Bronchial epithelial cell (primary cell): ENCODE measurements around the gene DIP2A. TPM values are rescaled to one million over a fixed set of nuclear protein-coding genes. Genes with fewer than 3 reads are reported as not detected.

ENCODE experiments used
- DNase-seq: peaks from one replicate; pipeline ENCODE4 v3.0.0-alpha.2; 2010; ENCODE audit warnings: low read depth
- FAIRE-seq: peaks from 2 replicates; lab custom pipeline; 2011; peaks lifted over from hg19 to GRCh38; lab: Jason Lieb, UNC
- H3K27me3 ChIP-seq: 2 replicates; pipeline ENCODE4 v1.5.1; 2011; ENCODE audit warnings: low read length; ENCODE audit not compliant: control insufficient read depth, insufficient read depth
- H3K36me3 ChIP-seq: 2 replicates; pipeline ENCODE4 v1.5.1; 2011; ENCODE audit warnings: low read length; ENCODE audit not compliant: control insufficient read depth, insufficient read depth
- H3K4me3 ChIP-seq: 2 replicates; pipeline ENCODE4 v1.5.1; 2011; ENCODE audit warnings: mild to moderate bottlenecking, low read depth, low read length, control low read depth
- CTCF ChIP-seq: IDR thresholded peaks from 2 replicates; pipeline ENCODE4 v1.5.1; 2011; ENCODE audit warnings: mild to moderate bottlenecking, moderate library complexity, low read length, control low read depth, inconsistent platforms; ENCODE audit not compliant: insufficient read depth, severe bottlenecking
- total RNA-seq: library from RNA; depleted of rRNA; stranded (reverse); fragments of >200 nt; gene quantifications from 2 replicates; pipeline ENCODE4 v1.2.1, GENCODE V29; 2014

DIP2A gene
- total RNA-seq, 1 donor from 2014 or later = 28.2 TPM

DNA sequence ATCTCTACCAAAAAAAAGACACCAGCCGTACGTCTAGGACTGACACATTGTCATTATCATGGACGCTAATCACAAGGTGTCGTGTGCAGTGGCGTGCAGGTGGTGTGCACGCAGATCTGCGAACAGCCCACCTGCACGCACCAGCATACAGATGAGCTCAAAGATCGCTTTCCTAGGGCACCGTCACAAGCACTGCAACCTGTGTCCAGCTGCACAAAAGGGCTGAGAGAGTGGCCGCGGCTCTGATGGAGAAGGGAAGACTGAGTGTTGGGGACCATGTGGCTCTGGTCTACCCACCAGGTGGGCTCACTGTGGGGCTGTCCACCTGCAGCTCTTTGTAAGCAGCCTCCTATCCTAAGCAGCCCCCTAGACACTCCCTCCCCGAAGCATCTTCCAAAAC is 95.3 kb downstream of the DIP2A start:
- TF ChIP-seq CTCF = no peak
- FAIRE-seq (no peak), DNase-seq (no peak)
- no peak overlapping the region for H3K4me3 ChIP-seq
- H3K27me3 ChIP-seq = no peaks in the 10 kb centered on the region
- H3K36me3 ChIP-seq = peaks cover 38% of the 10 kb centered on the region

- H3K4me3 ChIP-seq = no peak overlapping the region
- H3K36me3 ChIP-seq = peaks cover 41% of the 10 kb centered on the region
- no peaks in the 10 kb centered on the region for H3K27me3 ChIP-seq
- no peak for TF ChIP-seq CTCF
- DNase-seq (no peak), FAIRE-seq (no peak)
Observed at GRCh38 chr21:46554431-46555224, 95.9 kb downstream of the DIP2A start.

- FAIRE-seq (no peak), DNase-seq (no peak)
- H3K27me3 ChIP-seq = no peaks in the 10 kb centered on the region
- TF ChIP-seq CTCF = no peak
- no peak overlapping the region for H3K4me3 ChIP-seq
- H3K36me3 ChIP-seq = peaks cover 39% of the 10 kb centered on the region
Observed at GRCh38 chr21:46555225-46555617, 96.5 kb downstream of the DIP2A start.

DNA sequence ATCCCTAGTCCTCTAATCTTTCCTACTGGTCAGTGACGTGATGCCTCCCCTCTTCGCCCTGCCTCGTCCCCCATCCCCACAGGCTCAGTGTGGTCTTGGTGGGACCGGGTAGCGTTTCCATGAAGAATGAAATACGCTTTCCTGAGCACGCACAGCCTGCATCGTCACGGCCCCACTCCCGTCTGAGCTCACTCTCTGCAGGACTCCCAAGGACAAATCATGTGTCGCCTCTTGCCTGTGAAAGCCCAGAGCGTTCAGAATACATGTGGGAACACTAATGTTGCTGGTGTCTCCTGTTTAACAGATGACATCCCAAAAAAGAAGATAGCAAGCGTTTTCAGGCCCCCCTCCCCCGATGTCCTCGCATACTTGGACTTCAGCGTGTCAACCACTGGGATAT is 97.0 kb downstream of the DIP2A start:
- DNase-seq (no peak), FAIRE-seq (no peak)
- Histone ChIP-seq H3K27me3 (no peaks in the 10 kb centered on the region), H3K4me3 (no peak overlapping the region), H3K36me3 (peaks cover 36% of the 10 kb centered on the region)
- TF ChIP-seq CTCF = no peak

- FAIRE-seq (no peak), DNase-seq (no peak)
- no peak for TF ChIP-seq CTCF
- no peak overlapping the region for H3K4me3 ChIP-seq
- H3K27me3 ChIP-seq = no peaks in the 10 kb centered on the region
- peaks cover 41% of the 10 kb centered on the region for H3K36me3 ChIP-seq
Observed at GRCh38 chr21:46556802-46557201, 98.1 kb downstream of the DIP2A start.

DNA sequence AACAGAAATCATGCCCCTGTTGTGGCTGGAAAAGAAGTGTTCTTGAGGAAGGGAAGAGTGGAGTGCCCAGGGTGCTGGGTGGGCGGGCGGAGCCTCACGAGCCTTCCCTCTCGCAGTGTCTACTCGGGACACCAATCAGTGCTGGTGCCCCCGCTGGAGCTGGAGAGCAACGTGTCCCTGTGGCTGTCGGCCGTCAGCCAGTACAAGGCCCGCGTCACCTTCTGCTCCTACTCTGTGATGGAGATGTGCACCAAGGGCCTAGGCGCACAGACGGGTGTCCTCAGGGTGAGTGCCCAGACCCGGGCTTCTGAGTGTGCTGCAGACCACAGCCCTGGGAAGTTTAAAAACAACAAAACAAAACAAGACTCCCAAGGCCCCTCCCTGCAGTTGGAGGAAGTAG is 98.8 kb downstream of the DIP2A start:
- H3K27me3 ChIP-seq = no peaks in the 10 kb centered on the region
- H3K36me3 ChIP-seq = peaks cover 45% of the 10 kb centered on the region
- TF ChIP-seq CTCF = no peak
- no peak for FAIRE-seq
- H3K4me3 ChIP-seq = no peak overlapping the region
- no peak for DNase-seq
